Naive thymus-derived CD4-positive, alpha-beta T cell (primary cell): ENCODE data around the gene DLST. TPM values are rescaled to one million over a fixed set of nuclear protein-coding genes. Genes with fewer than 3 reads are reported as not detected.

ENCODE experiments used
- ATAC-seq: fragments of 150-1000 bp; cut with Tn5 transposase; 2 replicates; pipeline ENCODE4 v1.10.0; 2021; ENCODE audit warnings: mild to moderate bottlenecking, moderate library complexity
- CTCF ChIA-PET: fragments of 350-600 bp; sonication (Branson Sonifier 250); formaldehyde crosslinking; loops from one replicate; lab custom pipeline; 2021; ENCODE audit warnings: antibody characterized with exemption; lab: Charles Lee
- POLR2A ChIA-PET: fragments of 350-600 bp; sonication (Branson Sonifier 250); formaldehyde crosslinking; loops from one replicate; lab custom pipeline; 2021; ENCODE audit warnings: antibody characterized with exemption, inconsistent platforms; lab: Charles Lee
- DNase-seq, 9 donors: peaks; one replicate each; pipeline versions ENCODE4 v3.0.0 to v3.0.0-alpha.2; 2020 to 2022; ENCODE audit warnings: mixed read lengths in 1 of 9
- H3K27ac ChIP-seq: one replicate; pipeline ENCODE4 v1.7.0; 2013; ENCODE audit warnings: mild to moderate bottlenecking, low read depth, low read length, moderate library complexity
- H3K27me3 ChIP-seq, 2 donors: one replicate each; pipeline ENCODE4 v1.7.0; 2013; ENCODE audit warnings: low read length in 2 of 2, mild to moderate bottlenecking in 2 of 2, moderate library complexity in 2 of 2; ENCODE audit not compliant: control insufficient read depth in 2 of 2, insufficient read depth in 2 of 2
- H3K36me3 ChIP-seq, 3 experiments: 1 replicate in 2 of 3; 2 replicates in 1 of 3; pipeline ENCODE4 v1.7.0; 2013; ENCODE audit warnings: low read length in 3 of 3, mild to moderate bottlenecking in 3 of 3, moderate library complexity in 1 of 3; ENCODE audit not compliant: insufficient read depth in 3 of 3, control insufficient read depth in 2 of 3
- H3K4me1 ChIP-seq, 2 donors: one replicate each; pipeline ENCODE4 v1.7.0; 2013; ENCODE audit warnings: low read length in 2 of 2, mild to moderate bottlenecking in 2 of 2, moderate library complexity in 1 of 2; ENCODE audit not compliant: control insufficient read depth in 2 of 2, insufficient read depth in 2 of 2
- H3K4me3 ChIP-seq: 2 replicates; pipeline ENCODE4 v1.7.0; 2013; ENCODE audit warnings: mild to moderate bottlenecking, low read length
- H3K9me3 ChIP-seq, 3 experiments: 1 replicate in 2 of 3; 2 replicates in 1 of 3; pipeline ENCODE4 v1.7.0; 2013; ENCODE audit warnings: low read length in 3 of 3; ENCODE audit not compliant: control insufficient read depth in 2 of 3
- H3K27ac Mint-ChIP-seq, 9 donors: one replicate each; pipeline ENCODE4 v1.8.0; 2020 to 2022; ENCODE audit warnings: mixed read lengths in 9 of 9, mild to moderate bottlenecking in 8 of 9, moderate library complexity in 5 of 9, inconsistent platforms in 2 of 9
- H3K27me3 Mint-ChIP-seq, 5 donors: one replicate each; pipeline ENCODE4 v1.8.0; 2021 to 2022; ENCODE audit warnings: mixed read lengths in 5 of 5, mild to moderate bottlenecking in 1 of 5
- H3K36me3 Mint-ChIP-seq, 5 donors: one replicate each; pipeline ENCODE4 v1.8.0; 2020 to 2022; ENCODE audit warnings: mixed read lengths in 5 of 5, mild to moderate bottlenecking in 3 of 5, inconsistent platforms in 1 of 5
- H3K4me1 Mint-ChIP-seq, 7 donors: one replicate each; pipeline ENCODE4 v1.8.0; 2020 to 2022; ENCODE audit warnings: mixed read lengths in 7 of 7, mild to moderate bottlenecking in 3 of 7, inconsistent platforms in 1 of 7
- H3K4me3 Mint-ChIP-seq, 10 donors: one replicate each; pipeline ENCODE4 v1.8.0; 2020 to 2022; ENCODE audit warnings: mild to moderate bottlenecking in 10 of 10, mixed read lengths in 10 of 10, moderate library complexity in 6 of 10, inconsistent platforms in 2 of 10
- H3K9me3 Mint-ChIP-seq, 11 donors: one replicate each; pipeline ENCODE4 v1.8.0; 2020 to 2022; ENCODE audit warnings: mixed read lengths in 11 of 11, mild to moderate bottlenecking in 4 of 11, inconsistent platforms in 1 of 11, moderate library complexity in 1 of 11
- intact Hi-C, 2 donors: fragments of 100-400 bp; cut with micrococcal nuclease; formaldehyde crosslinking; loops; one replicate each; pipeline ENCODE4 v1.15.1; 2023
- polyA plus RNA-seq, 2 donors: library from polyadenylated mRNA; unstranded; fragments of 300-500 nt; fragmentation: Illumina TruSeq; gene quantifications; one replicate each; pipeline ENCODE4 v1.2.3, GENCODE V29; 2021
- total RNA-seq, 6 experiments: library from RNA in 5 of 6; stranded (reverse) in 5 of 6; gene quantifications; 1 replicate in 5 of 6; 2 replicates in 1 of 6; pipeline ENCODE4 v1.2.3 and lab custom pipeline; 2021 to 2026

The DLST gene
- total and polyA plus RNA-seq, 7 experiments from 2014 or later = 8.9 to 132 (median 96.0) TPM

- Histone ChIP-seq H3K4me3 (peak overlapping the region; percentile 41), H3K9me3 (no peaks in the 10 kb centered on the region), H3K36me3 (no peaks in the 10 kb centered on the region), H3K4me1 (peaks cover 20 to 21% of the 10 kb centered on the region in 2 donors), H3K27ac (peak overlapping the region; percentile 74), H3K27me3 (no peaks in the 10 kb centered on the region)
- ATAC-seq = no peak
- CTCF ChIA-PET = interaction anchor here (1.2 to 1.4 kb wide), 2 partner anchors 82 kb away, joined by 5 read pairs; no protein-coding TSS in a partner anchor
- peaks cover 0 to 15% (median 2%) of the 10 kb centered on the region in 11 donors for H3K9me3 Mint-ChIP-seq
- H3K36me3 Mint-ChIP-seq = peaks cover 0 to 7% (median 4%) of the 10 kb centered on the region in 5 donors
- intact Hi-C loops = loop anchor here in 1 of 2 donors (10.0 kb wide), 1 partner anchor 362 kb away; no protein-coding TSS in a partner anchor
- peaks cover 35 to 58% (median 46%) of the 10 kb centered on the region in 7 donors for H3K4me1 Mint-ChIP-seq
- H3K27ac Mint-ChIP-seq = peak overlapping the region; percentile 82 to 97 (median 93)
- no peaks in the 10 kb centered on the region for H3K27me3 Mint-ChIP-seq
- peak in 1 of 9 donors; percentile 12 for DNase-seq
- POLR2A ChIA-PET = interaction anchor here (0.6 to 1.4 kb wide), 3 partner anchors 11 to 333 kb away, joined by 3 to 5 read pairs (median 3); partner anchors contain the start of gene RPS6KL1
- H3K4me3 Mint-ChIP-seq = peak overlapping the region in 8 of 10 donors; percentile 32 to 88 (median 84)
Measured at GRCh38 chr14:74942608-74943007, 60.9 kb downstream of the DLST start.

GRCh38 chr14:74945261-74945851, 63.6 kb downstream of the DLST start:
- DNase-seq = peak in 1 of 9 donors; percentile 44
- Mint-ChIP-seq H3K9me3 (no peaks in the 10 kb centered on the region), H3K27ac (no peak overlapping the region), H3K27me3 (no peaks in the 10 kb centered on the region), H3K4me1 (peaks cover 23 to 42% (median 36%) of the 10 kb centered on the region in 7 donors), H3K4me3 (no peak overlapping the region), H3K36me3 (peaks cover 0 to 2% (median 0%) of the 10 kb centered on the region in 5 donors)
- H3K9me3 ChIP-seq = no peaks in the 10 kb centered on the region
- H3K4me3 ChIP-seq = no peak overlapping the region
- ChIA-PET CTCF (interaction anchor here (0.5 to 3.6 kb wide), 8 partner anchors 14 to 616 kb away, joined by 3 to 19 read pairs (median 3); no protein-coding TSS in a partner anchor), POLR2A (no interaction called here)
- intact Hi-C loops = loop anchor here in 1 of 2 donors (5.0 to 10.0 kb wide), 2 partner anchors 122 to 359 kb away; partner anchors contain the start of gene ZC2HC1C
- ATAC-seq = no peak
- H3K36me3 ChIP-seq = no peaks in the 10 kb centered on the region
- no peaks in the 10 kb centered on the region for H3K27me3 ChIP-seq
- H3K27ac ChIP-seq = no peak overlapping the region
- peaks cover 20 to 21% of the 10 kb centered on the region in 2 donors for H3K4me1 ChIP-seq

DNA sequence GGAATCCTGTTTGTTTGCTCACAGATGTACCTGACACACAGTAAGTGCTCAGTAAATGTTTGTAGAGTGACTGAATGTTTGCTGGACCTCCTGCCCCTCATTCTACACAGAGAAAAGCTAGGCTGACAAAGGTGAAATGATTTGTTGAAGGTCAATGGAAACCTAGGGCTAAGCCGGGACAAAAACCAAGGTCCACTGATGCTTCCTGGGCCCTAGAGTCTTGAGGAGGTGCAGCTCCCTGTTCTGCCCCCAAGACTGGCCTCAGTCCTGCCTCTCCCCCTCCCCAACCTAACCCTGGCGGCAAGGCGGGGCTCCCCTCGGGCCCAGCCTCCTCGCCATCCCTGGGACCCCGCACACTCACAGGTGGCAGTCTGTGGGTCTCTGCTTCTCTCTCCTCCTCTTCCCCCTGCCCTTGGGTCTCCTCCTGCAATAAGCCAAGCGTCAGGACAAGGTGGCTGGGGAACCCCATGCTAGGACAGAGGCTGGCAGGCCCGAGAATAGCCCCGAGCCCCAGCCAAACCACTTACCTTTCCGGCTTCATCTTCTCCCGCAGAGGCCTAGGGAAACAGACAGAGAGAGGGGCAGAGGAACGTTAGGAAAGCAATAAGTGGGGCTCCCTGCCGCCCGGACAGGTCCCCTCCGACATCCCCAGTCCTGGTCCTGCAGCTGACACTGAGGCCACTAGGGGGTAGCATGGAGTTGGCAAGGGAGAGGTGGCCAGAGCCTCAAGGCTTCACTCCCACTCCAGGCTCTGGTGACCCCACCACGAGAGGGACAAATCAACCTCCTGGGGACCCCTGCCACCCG, 64.3 kb downstream of the DLST start:
- no peaks in the 10 kb centered on the region for H3K9me3 Mint-ChIP-seq
- intact Hi-C loops = loop anchor here (1.0 to 10.0 kb wide), 5 partner anchors 56 to 359 kb away; partner anchors contain the start of genes EIF2B2 (in 2 of the 2) and ZC2HC1C (in 1 of the 2)
- ATAC-seq (peak; percentile 78), DNase-seq (peak; percentile 41 to 79 (median 61))
- no peaks in the 10 kb centered on the region for H3K27me3 Mint-ChIP-seq
- no peaks in the 10 kb centered on the region for H3K9me3 ChIP-seq
- H3K4me1 ChIP-seq = peaks cover 19 to 21% of the 10 kb centered on the region in 2 donors
- H3K27me3 ChIP-seq = no peaks in the 10 kb centered on the region
- no peaks in the 10 kb centered on the region for H3K36me3 ChIP-seq
- POLR2A ChIA-PET = no interaction called here
- H3K4me1 Mint-ChIP-seq = peaks cover 21 to 35% (median 33%) of the 10 kb centered on the region in 7 donors
- H3K36me3 Mint-ChIP-seq = peaks cover 0 to 2% (median 0%) of the 10 kb centered on the region in 5 donors
- peak overlapping the region in 8 of 9 donors; percentile 17 to 93 (median 52) for H3K27ac Mint-ChIP-seq
- H3K4me3 Mint-ChIP-seq = peak overlapping the region in 6 of 10 donors; percentile 32 to 67 (median 55)
- CTCF ChIA-PET = interaction anchor here (0.5 to 3.6 kb wide), 8 partner anchors 15 to 617 kb away, joined by 3 to 19 read pairs (median 3); no protein-coding TSS in a partner anchor
- H3K4me3 ChIP-seq = no peak overlapping the region
- no peak overlapping the region for H3K27ac ChIP-seq

DNA sequence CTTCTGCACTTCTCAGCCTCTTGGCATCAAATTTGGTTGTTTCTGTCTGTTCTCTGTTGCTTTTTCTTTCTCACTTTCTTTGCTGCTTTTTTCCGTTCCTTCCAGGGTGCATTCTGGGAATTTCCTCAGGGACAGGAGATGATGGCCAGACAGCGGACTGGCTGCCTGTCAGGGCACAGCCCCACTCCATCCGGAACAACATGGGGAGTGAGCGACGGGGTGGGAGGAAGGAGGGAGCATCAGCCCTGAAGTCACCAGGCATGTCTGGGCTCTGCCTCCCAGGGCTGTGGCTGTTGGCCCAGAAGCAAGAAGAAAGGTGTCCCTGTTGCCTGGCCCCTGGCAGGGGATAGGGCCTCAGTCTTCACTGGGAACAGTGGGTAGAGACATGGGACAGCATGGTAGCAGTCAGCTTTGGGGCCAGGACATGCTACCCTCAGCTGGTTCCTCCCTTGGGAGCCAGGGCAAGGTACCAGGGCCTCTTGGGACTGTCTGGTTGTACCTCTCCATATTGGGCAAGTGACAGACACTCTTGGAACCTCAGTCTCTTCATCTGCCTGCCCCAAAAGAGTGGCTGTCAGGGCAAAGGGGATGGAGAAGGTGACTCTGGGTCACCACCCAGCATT, 65.1 kb downstream of the DLST start:
- no peak overlapping the region for H3K27ac ChIP-seq
- ATAC-seq = no peak

DNA sequence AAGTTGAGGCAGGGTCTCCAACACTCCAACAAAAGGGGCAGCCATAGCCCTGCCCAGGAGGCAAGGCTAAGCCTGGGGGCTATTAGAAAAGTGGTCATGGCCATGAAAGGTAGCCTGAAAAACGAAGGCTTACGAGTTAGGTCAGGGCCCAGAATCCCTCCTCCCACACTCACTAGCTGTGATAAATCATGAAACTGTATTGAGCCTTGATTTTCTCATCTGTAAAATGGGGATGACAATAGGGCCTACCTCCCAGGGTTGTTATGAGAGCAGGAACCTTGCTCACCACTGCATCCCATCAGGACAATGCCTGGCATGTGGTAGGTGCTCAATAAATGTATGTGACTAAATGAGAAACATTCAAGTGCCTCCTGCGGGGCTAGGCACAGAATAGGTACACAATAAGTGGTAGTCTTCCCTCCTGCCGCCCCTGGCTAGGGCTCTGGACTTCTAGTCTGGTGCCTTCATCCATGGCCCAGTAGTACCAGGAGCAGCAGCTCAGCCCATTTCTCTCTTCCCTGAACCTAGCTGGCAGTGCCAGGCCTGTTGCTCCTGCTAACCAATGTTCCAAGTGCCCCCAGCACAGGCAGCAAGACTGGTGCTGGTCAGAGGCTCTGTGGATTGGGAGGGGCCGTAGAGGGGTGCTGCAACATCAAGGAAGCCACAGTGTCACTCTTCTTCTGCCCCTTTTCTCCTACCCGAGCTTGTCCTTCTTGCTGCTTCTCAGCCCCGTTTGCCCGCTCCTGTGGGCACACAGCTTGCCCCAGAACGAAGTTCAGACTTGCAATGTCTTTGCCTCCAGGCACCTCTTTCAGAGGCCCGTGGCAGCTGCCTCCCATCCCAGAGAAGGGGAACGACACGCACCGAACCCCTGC, 65.9 kb downstream of the DLST start:
- no peak for ATAC-seq
- Mint-ChIP-seq H3K9me3 (no peaks in the 10 kb centered on the region), H3K36me3 (no peaks in the 10 kb centered on the region), H3K27ac (no peak overlapping the region), H3K27me3 (peaks cover 0 to 4% (median 0%) of the 10 kb centered on the region in 5 donors), H3K4me1 (peaks cover 9 to 20% (median 18%) of the 10 kb centered on the region in 7 donors), H3K4me3 (no peak overlapping the region)
- no peak overlapping the region for H3K27ac ChIP-seq
- peaks cover 4 to 5% of the 10 kb centered on the region in 2 donors for H3K4me1 ChIP-seq
- intact Hi-C loops = loop anchor here in 1 of 2 donors (5.0 to 10.0 kb wide), 2 partner anchors 120 to 357 kb away; partner anchors contain the start of gene ZC2HC1C
- H3K27me3 ChIP-seq = no peaks in the 10 kb centered on the region
- no peaks in the 10 kb centered on the region for H3K9me3 ChIP-seq
- ChIA-PET POLR2A (interaction anchor here (0.6 kb wide), 1 partner anchor 303 kb away, joined by 3 read pairs; no protein-coding TSS in a partner anchor), CTCF (interaction anchor here (0.6 to 3.6 kb wide), 6 partner anchors 16 to 339 kb away, joined by 3 to 19 read pairs (median 3); no protein-coding TSS in a partner anchor)
- no peak for DNase-seq
- no peaks in the 10 kb centered on the region for H3K36me3 ChIP-seq
- no peak overlapping the region for H3K4me3 ChIP-seq

More for the DNA sequence above, 65.1 kb downstream of the DLST start:
- intact Hi-C loops = loop anchor here (1.0 to 10.0 kb wide), 5 partner anchors 56 to 358 kb away; partner anchors contain the start of genes EIF2B2 (in 2 of the 2) and ZC2HC1C (in 1 of the 2)
- Histone ChIP-seq H3K27me3 (no peaks in the 10 kb centered on the region), H3K36me3 (no peaks in the 10 kb centered on the region), H3K4me1 (peaks cover 12 to 13% of the 10 kb centered on the region in 2 donors), H3K4me3 (no peak overlapping the region), H3K9me3 (no peaks in the 10 kb centered on the region)
- Mint-ChIP-seq H3K27ac (peak overlapping the region in 5 of 9 donors; percentile 17 to 79 (median 68)), H3K36me3 (no peaks in the 10 kb centered on the region), H3K27me3 (no peaks in the 10 kb centered on the region), H3K9me3 (no peaks in the 10 kb centered on the region), H3K4me3 (peak overlapping the region in 2 of 10 donors; percentile 52 to 53), H3K4me1 (peaks cover 17 to 28% (median 26%) of the 10 kb centered on the region in 7 donors)
- ChIA-PET POLR2A (no interaction called here), CTCF (interaction anchor here (0.8 to 3.6 kb wide), 7 partner anchors 16 to 142 kb away, joined by 3 to 19 read pairs (median 3); no protein-coding TSS in a partner anchor)
- no peak for DNase-seq
